H54 (cell line): ENCODE results near the gene MATN4.

Source experiments
- DNase-seq: peaks from one replicate; pipeline ENCODE4 v3.0.0; 2011; ENCODE audit warnings: low spot score, mixed read lengths; ENCODE audit not compliant: insufficient read length
- FAIRE-seq: peaks from 3 replicates; lab custom pipeline; 2011; peaks lifted over from hg19 to GRCh38; lab: Jason Lieb, UNC
- POLR2A ChIP-seq: IDR thresholded peaks from 2 replicates; pipeline ENCODE4 v1.6.1; 2011; ENCODE audit warnings: low read depth, mild to moderate bottlenecking, low read length

The MATN4 gene

GRCh38 chr20:45316150-45317080 is 8.3 kb upstream of the MATN4 start:
- FAIRE-seq = no peak
- no peak for DNase-seq
- no peak for TF ChIP-seq POLR2A

DNA sequence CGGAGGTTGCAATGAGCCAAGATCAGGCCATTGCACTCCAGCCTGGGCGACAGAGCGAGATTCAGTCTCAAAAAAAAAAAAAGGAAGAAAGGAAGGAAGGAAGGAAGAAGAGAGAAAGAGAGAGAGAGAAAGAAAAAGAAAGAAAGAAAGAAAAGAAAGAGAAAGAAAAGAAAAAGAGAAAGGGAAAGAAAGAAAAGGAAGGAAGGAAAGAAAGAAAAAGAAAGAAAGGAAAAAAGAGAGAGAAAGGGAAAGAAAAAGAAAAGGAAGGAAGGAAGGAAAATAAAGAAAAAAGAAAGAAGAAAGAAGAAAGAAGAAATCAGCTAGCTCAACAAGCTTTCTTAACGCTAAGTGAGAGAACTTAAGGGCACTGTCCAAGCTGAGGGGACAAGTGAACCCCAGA is 7.6 kb upstream of the MATN4 start:
- no peak for TF ChIP-seq POLR2A
- no peak for FAIRE-seq
- no peak for DNase-seq

GRCh38 chr20:45313943-45314342 is 5.8 kb upstream of the MATN4 start:
- TF ChIP-seq POLR2A = no peak
- FAIRE-seq (no peak), DNase-seq (no peak)

GRCh38 chr20:45313065-45313695 is 5.1 kb upstream of the MATN4 start:
- DNase-seq (no peak), FAIRE-seq (no peak)
- TF ChIP-seq POLR2A = no peak

DNA sequence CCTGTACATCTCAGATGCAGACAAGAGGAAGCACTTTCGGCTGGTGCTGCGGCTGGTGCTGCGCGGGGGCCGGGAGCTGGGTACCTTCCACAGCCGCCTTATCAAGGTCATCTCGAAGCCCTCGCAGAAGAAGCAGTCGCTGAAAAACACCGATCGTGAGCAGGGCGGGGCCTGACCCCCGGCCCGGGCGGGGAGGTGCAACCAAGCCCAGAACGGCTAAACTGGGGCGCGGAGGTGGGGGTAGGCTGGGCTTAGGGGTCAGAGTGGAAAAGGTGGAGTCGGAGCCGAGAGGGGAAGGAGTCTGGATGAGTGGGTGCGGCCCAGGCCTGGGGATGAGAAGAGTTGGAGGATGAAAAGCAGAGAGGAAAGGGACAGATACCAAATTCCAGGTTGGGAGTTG is 4.1 kb upstream of the MATN4 start:
- DNase-seq = no peak
- TF ChIP-seq POLR2A = no peak
- FAIRE-seq = no peak

DNA sequence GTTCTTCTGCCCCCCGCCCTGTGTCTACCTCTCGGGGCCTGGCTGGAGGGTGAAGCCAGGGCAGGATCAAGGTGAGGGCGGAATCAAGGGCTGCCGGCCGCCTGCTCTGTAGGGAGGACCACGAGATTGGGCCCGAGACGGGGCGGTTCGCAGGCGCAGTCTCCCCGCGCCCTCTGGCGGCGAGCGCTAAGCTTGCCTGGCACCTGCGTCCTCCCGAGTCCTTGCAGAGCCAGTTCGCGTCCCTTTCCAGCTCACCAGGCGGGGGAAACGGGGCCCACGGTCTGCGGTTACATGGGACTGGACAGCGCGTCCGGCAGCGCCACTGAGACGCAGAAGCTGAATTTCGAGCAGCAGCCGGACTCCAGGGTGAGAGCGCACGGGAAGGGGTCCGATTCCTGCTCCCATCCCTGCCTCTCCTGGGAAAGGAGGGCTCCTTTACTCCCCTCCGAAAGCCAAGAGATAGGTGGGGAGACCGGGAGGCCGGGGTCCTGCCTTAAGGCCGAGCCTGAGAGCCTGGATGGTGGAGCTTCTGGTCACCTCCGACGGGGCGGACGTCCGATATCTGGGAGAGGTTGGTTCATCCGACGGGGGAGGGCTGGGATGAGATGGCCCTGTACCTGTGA is 3.6 kb upstream of the MATN4 start:
- FAIRE-seq = no peak

GRCh38 chr20:45309075-45309474 is 976 bp upstream of the MATN4 start:
- DNase-seq = no peak
- TF ChIP-seq POLR2A = no peak
- FAIRE-seq = no peak

More for the DNA sequence above, 3.6 kb upstream of the MATN4 start:
- TF ChIP-seq POLR2A = no peak
- peak; percentile 51 for DNase-seq

- FAIRE-seq = no peak
- no peak for TF ChIP-seq POLR2A
- DNase-seq = no peak
Observed at GRCh38 chr20:45307076-45307640, 941 bp downstream of the MATN4 start.

GRCh38 chr20:45306431-45306982 is 1.6 kb downstream of the MATN4 start, which contains the start of gene RBPJL:
Gene RBPJL, plus strand, starts transcription at chr20:45306840. Its CDS starts 83 bp downstream, at chr20:45306923.
- FAIRE-seq (no peak), DNase-seq (no peak)
- no peak for TF ChIP-seq POLR2A

DNA sequence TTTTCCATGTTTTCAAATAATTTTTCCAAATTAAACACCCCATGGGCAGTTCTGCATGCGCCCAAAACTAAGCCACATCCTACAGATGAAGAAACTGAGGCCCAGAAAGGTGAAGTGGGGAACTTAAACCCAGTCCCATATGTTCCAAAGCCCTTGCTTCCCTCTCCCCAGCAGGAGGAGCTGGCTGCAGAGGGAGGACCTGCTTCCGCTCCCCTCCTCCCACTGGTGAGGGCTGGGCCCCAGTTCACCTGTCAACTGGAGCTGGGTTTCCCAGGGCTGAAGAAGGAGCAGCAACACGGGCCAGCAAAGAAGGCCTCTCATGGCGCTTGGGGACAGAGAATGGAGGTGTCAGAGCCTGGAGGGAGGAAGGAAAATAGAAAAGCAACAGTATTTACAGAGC is 2.8 kb downstream of the MATN4 start:
- no peak for TF ChIP-seq POLR2A
- FAIRE-seq (no peak), DNase-seq (no peak)

DNA sequence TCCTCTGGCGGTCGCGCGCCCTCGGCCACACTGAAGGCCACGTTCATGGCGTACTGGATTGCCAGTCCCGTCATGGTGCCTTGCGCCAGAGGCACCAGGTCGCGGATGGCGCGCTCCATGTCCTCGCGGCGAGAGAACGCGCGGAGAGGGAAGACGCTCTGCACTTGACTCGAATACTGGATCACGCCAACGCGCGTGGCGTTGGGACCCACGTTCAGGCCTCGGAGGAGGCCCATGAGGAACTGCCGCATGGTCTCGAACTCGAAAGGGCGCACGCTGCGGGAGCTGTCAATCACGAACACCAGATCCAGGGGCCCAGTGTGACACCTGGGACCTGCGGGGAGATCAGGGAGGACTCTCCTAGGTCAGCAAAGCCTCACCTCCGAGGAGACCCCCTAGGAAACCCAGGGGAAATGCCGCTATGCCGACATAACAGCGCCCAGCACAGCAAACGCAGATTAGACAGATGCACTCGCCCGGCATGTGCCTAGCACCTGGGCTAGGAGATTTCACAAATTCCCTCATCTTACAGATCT is 3.6 kb downstream of the MATN4 start:
- TF ChIP-seq POLR2A = no peak
- DNase-seq (no peak), FAIRE-seq (no peak)

DNA sequence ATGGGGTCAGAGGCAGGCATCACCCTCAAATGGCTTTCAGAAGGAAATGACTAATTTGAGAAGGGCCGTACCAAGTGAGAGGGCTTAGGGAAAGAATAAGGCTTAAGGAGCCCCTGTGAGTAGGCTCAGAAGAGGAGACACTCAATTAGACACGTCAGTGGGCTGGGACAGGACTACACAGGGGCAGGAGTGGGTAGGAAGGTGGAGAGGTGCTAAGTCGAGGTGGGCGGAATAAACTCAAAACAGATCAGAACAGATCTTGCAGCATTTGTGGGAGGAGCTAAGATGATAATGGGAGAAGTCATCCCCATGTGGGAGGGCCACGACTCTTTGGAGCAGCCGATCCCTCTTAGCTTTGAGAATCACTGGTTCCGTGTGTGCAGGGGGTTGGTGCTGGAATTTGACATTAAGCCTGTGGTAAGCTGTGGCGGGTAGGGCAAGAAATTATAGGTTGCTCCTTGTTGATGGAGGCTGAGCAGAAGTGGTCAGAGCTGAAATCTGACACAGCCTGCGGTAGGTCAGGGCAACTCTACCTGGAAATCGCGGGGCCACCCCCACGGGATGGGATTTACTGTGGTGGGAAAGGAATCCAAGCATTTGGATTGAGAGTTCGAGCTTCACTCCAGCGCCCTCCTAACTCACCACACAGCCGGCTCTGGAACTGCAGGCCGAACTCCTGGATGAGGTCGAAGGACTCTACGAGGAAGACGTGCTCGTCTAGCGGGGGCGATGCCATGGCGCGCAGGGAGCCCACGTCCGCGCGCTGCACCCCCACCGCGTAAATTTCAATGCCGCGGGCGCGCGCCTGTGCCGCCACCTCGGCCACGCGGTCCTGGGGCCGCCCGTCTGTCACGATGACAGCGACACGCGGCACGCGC is 4.3 kb downstream of the MATN4 start:
- FAIRE-seq (no peak), DNase-seq (no peak)
- no peak for TF ChIP-seq POLR2A
